ENCODE results near the gene ZBTB3. TPM values are rescaled to one million over a fixed set of nuclear protein-coding genes. Genes with fewer than 3 reads are reported as not detected.
A peak's percentile ranks its signal among the peaks of the same experiment; 100 is the strongest.

Gene ZBTB3
- total and polyA plus RNA-seq, 2 donors (not counting 3 experiments of a cell fraction or from before 2014, with no cell fraction given) = 3.7 to 6.9 TPM

DNA sequence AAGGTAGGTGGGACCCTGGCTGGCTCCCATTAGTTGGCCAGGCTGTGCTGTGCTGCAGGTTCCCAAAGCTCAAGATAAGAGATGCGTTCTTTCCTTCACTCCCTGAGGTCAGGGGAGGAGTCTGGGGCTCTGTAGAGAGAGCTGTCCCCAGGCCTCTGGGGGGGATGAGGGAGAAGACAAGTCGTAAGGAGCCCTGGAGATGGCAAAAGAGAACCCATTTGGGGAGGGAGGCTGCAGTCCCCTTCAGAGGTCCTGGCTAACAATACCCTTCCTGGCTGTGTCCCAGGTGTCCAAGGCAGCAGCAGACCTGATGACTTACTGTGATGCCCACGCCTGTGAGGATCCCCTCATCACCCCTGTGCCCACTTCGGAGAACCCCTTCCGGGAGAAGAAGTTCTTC is 45.6 kb downstream of the ZBTB3 start:
- Histone ChIP-seq H3K9me1 (replicated peaks; ENCODE audit: control insufficient read depth, extremely low read depth, insufficient read depth, low read length) (no peaks in the 10 kb centered on the region), H3K4me1 (ENCODE audit: control insufficient read depth, extremely low read depth, insufficient read depth, low read length) (peaks cover 25% of the 10 kb centered on the region), H2AFZ (ENCODE audit: low read depth, low read length) (no peak overlapping the region), H3K79me2 (ENCODE audit: control insufficient read depth, insufficient read depth, low read length) (no peaks in the 10 kb centered on the region), H4K20me1 (replicated peaks; ENCODE audit: control insufficient read depth, extremely low read depth, insufficient read depth, low read length) (no peaks in the 10 kb centered on the region), H3K27ac (ENCODE audit: insufficient read depth, low read depth, low read length) (no peak overlapping the region), H3K27me3 (ENCODE audit: control insufficient read depth in 2 of 2, insufficient read depth in 2 of 2, low read length in 2 of 2) (no peaks in the 10 kb centered on the region), H3K4me2 (ENCODE audit: insufficient read depth, low read length) (peak overlapping the region; percentile 85), H3K9me3 (replicated peaks; ENCODE audit: control insufficient read depth, insufficient read depth, low read length) (no peaks in the 10 kb centered on the region), H3K4me3 (replicated peaks in 1 of 3; ENCODE audit: insufficient read depth in 1 of 3, low read depth in 1 of 3, low read length in 3 of 3) (no peak overlapping the region), H3K36me3 (ENCODE audit: control insufficient read depth in 2 of 2, extremely low read depth in 1 of 2, insufficient read depth in 2 of 2, low read length in 2 of 2) (peaks cover 4 to 13% of the 10 kb centered on the region in 2 experiments), H3K9ac (replicated peaks; ENCODE audit: extremely low read depth, insufficient read depth, low read length) (no peak overlapping the region)
- no peak for DNase-seq (ENCODE audit: low read depth, low spot score)
- dilution Hi-C loops (cut with MboI; ENCODE audit: extremely low pct_ligation_motif_present, low sequenced_read_pairs) = no loop called here
- TF ChIP-seq JUN (IDR thresholded peaks at IDR 0.05; ENCODE audit: borderline replicate concordance, insufficient read depth, insufficient read length, low read depth) = no peak
- TF ChIP-seq POLR2A (IDR thresholded peaks at IDR 0.05; ENCODE audit: low read depth, low read length) = no peak
- TF ChIP-seq MYC (IDR thresholded peaks at IDR 0.05; ENCODE audit: low read depth, low read length) = no peak
- TF ChIP-seq GATA2 (IDR thresholded peaks at IDR 0.05; ENCODE audit: insufficient read depth, insufficient read length, low read depth, low read length) = no peak
- TF ChIP-seq, protein P1, sequence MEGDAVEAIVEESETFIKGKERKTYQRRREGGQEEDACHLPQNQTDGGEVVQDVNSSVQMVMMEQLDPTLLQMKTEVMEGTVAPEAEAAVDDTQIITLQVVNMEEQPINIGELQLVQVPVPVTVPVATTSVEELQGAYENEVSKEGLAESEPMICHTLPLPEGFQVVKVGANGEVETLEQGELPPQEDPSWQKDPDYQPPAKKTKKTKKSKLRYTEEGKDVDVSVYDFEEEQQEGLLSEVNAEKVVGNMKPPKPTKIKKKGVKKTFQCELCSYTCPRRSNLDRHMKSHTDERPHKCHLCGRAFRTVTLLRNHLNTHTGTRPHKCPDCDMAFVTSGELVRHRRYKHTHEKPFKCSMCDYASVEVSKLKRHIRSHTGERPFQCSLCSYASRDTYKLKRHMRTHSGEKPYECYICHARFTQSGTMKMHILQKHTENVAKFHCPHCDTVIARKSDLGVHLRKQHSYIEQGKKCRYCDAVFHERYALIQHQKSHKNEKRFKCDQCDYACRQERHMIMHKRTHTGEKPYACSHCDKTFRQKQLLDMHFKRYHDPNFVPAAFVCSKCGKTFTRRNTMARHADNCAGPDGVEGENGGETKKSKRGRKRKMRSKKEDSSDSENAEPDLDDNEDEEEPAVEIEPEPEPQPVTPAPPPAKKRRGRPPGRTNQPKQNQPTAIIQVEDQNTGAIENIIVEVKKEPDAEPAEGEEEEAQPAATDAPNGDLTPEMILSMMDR (IDR thresholded peaks at IDR 0.05; ENCODE audit: extremely low read depth in 1 of 2, insufficient read depth in 1 of 2, low read depth in 1 of 2, low read length in 2 of 2) = no peak
- no peak for TF ChIP-seq FOS (IDR thresholded peaks at IDR 0.05; ENCODE audit: borderline replicate concordance, insufficient read depth, low read length)
- TF ChIP-seq EZH2 (IDR thresholded peaks at IDR 0.05; ENCODE audit: borderline replicate concordance, low read depth, low read length, severe bottlenecking) = no peak
- FAIRE-seq = no peak
- intact Hi-C loops (cut with micrococcal nuclease) = loop anchor here (5.0 kb wide), 2 partner anchors 41 to 56 kb away; partner anchors contain the start of genes C11orf98, CSKMT and INTS5
- BruUV-seq (replicated peaks) = no TSS peak
- POLR2A ChIA-PET = interaction anchor here (1.4 to 2.8 kb wide), 2 partner anchors 19 to 43 kb away, joined by 5 to 8 read pairs; partner anchors contain the start of genes C11orf98, CSKMT and HNRNPUL2
- CTCF ChIA-PET = interaction anchor here (1.1 to 1.4 kb wide), 2 partner anchors 28 to 43 kb away, joined by 3 to 6 read pairs; partner anchors contain the start of genes C11orf98 and CSKMT
